HG03457 (cell line): Measurements from ENCODE around the gene HOXA1.

ENCODE experiments used
- ATAC-seq: cut with Tn5 transposase; IDR thresholded peaks from one replicate; pipeline ENCODE4 v1.9.1; 2021; ENCODE audit warnings: moderate number of reproducible peaks; ENCODE audit not compliant: unreplicated experiment

HOXA1 gene

GRCh38 chr7:27106181-27106900, 10.5 kb upstream of the HOXA1 start:
- ATAC-seq: no peak

GRCh38 chr7:27105301-27106031, 9.7 kb upstream of the HOXA1 start:
- ATAC-seq: no peak

GRCh38 chr7:27104341-27105058, 8.7 kb upstream of the HOXA1 start:
- no peak for ATAC-seq

GRCh38 chr7:27103489-27104226, 7.9 kb upstream of the HOXA1 start:
- no peak for ATAC-seq

GRCh38 chr7:27102581-27103442, 7.0 kb upstream of the HOXA1 start, which contains the start of gene HOXA2:
Gene HOXA2, minus strand, starts transcription at chr7:27102683. Its CDS starts 183 bp downstream, at chr7:27102500.
- no peak for ATAC-seq

GRCh38 chr7:27101957-27102580, 6.3 kb upstream of the HOXA1 start:
- no peak for ATAC-seq

- ATAC-seq: no peak
Observed at GRCh38 chr7:27101171-27101956, 5.6 kb upstream of the HOXA1 start.

GRCh38 chr7:27100694-27101170, 4.9 kb upstream of the HOXA1 start:
- ATAC-seq: no peak

- no peak for ATAC-seq
Observed at GRCh38 chr7:27099453-27100370, 3.9 kb upstream of the HOXA1 start.

- no peak for ATAC-seq
Observed at GRCh38 chr7:27098578-27099451, 3.0 kb upstream of the HOXA1 start.

- ATAC-seq: no peak
Observed at GRCh38 chr7:27097686-27098577, 2.1 kb upstream of the HOXA1 start.

GRCh38 chr7:27096768-27097514, 1.1 kb upstream of the HOXA1 start:
- no peak for ATAC-seq

- ATAC-seq: no peak
Observed at GRCh38 chr7:27095050-27095896, 527 bp downstream of the HOXA1 start.
